ENCODE results near the gene KSR1. TPM values are rescaled to one million over a fixed set of nuclear protein-coding genes. Genes with fewer than 3 reads are reported as not detected.

Gene KSR1
- total and polyA plus RNA-seq, 2 of the 8 experiments (the other 6 are each of a cell fraction or from before 2014, with no cell fraction given), result 14.1 to 34.7 TPM

- Histone ChIP-seq H3K4me1 (replicated peaks in 1 of 4; ENCODE audit: control insufficient read depth in 3 of 4, insufficient read depth in 4 of 4, low read length in 3 of 4) (peaks cover 12 to 28% (median 24%) of the 10 kb centered on the region in 4 experiments), H2BK20ac (ENCODE audit: low read length) (peak overlapping the region; percentile 27; the same call in 1 of the 2 replicates), H2AK5ac (ENCODE audit: low read depth, low read length) (no peak overlapping the region), H4K91ac (replicated peaks; ENCODE audit: insufficient read length, low read length) (peak overlapping the region; percentile 54), H4K20me1 (replicated peaks in 1 of 2; ENCODE audit: control insufficient read depth in 1 of 2, insufficient read depth in 2 of 2, low read length in 2 of 2) (peaks cover 0 to 5% of the 10 kb centered on the region in 2 experiments), H3K79me2 (ENCODE audit: control insufficient read depth in 1 of 2, insufficient read depth in 2 of 2, low read length in 2 of 2) (peaks cover 0 to 93% of the 10 kb centered on the region in 2 experiments; a peak in 3 of 4 replicates), H3K4me2 (ENCODE audit: insufficient read depth in 1 of 2, low read depth in 2 of 2, low read length in 2 of 2) (no peak overlapping the region), H2BK15ac (ENCODE audit: low read length) (peak overlapping the region; percentile 88; the same call in 1 of the 2 replicates), H3K18ac (ENCODE audit: extremely low read depth, low read length) (no peak overlapping the region), H3K4me3 (ENCODE audit: extremely low read depth in 1 of 4, insufficient read depth in 2 of 4, low read depth in 3 of 4, low read length in 4 of 4) (no peak overlapping the region), H4K5ac (ENCODE audit: insufficient read length, low read depth, low read length) (no peak overlapping the region), H4K8ac (ENCODE audit: extremely low read depth, insufficient read depth, low read length) (no peak overlapping the region), H3K36me3 (ENCODE audit: control insufficient read depth in 2 of 4, insufficient read depth in 4 of 4, low read length in 3 of 4) (no peaks in the 10 kb centered on the region), H3K23me2 (ENCODE audit: low read depth, low read length) (no peaks in the 10 kb centered on the region), H3K27ac (ENCODE audit: low read depth, low read length) (no peak overlapping the region), H3K79me1 (ENCODE audit: low read depth, low read length) (peaks cover 16% of the 10 kb centered on the region), H3K4ac (replicated peaks; ENCODE audit: insufficient read length, low read depth, low read length) (no peak overlapping the region), H3K23ac (ENCODE audit: insufficient read length) (no peak overlapping the region), H2AFZ (ENCODE audit: low read length) (no peak overlapping the region), H2BK12ac (ENCODE audit: low read depth, low read length) (peak overlapping the region; percentile 51; the same call in 1 of the 2 replicates), H3K27me3 (replicated peaks in 1 of 4; ENCODE audit: control insufficient read depth in 3 of 4, extremely low read depth in 1 of 4, insufficient read depth in 3 of 4, low read length in 3 of 4) (no peaks in the 10 kb centered on the region), H3K14ac (ENCODE audit: insufficient read length) (no peak overlapping the region), H2BK120ac (replicated peaks; ENCODE audit: low read depth, low read length) (no peak overlapping the region), H3K9ac (replicated peaks in 1 of 4; ENCODE audit: extremely low read depth in 1 of 4, low read depth in 3 of 4, low read length in 3 of 4) (no peak overlapping the region), H3K56ac (replicated peaks; ENCODE audit: insufficient read length, low read depth, low read length) (no peak overlapping the region), H2BK5ac (ENCODE audit: low read depth, low read length) (0 out of 2 replicates have a peak overlapping the region, but pooled peaks have one; percentile 11), H3K9me3 (ENCODE audit: insufficient read depth in 2 of 2, low read depth in 1 of 2, low read length in 1 of 2) (no peaks in the 10 kb centered on the region)
- POLR2A ChIA-PET (ENCODE audit: partially characterized antibody), result no interaction called here
- FAIRE-seq (no peak), DNase-seq (ENCODE audit: low read depth in 1 of 2, low spot score in 2 of 2) (no peak)
- WGBS, 2 experiments (ENCODE audit: extremely low coverage in 1 of 2, insufficient coverage in 1 of 2, insufficient read length in 1 of 2, insufficient replicate concordance in 2 of 2, low coverage in 1 of 2, low lambda C conversion rate in 2 of 2, missing lambda C conversion rate in 1 of 2), result 73% methylated on average over 8 of the region's 8 CpGs; no CpG with 5 or more reads in 1 of the 2 experiments
- CTCF ChIA-PET (ENCODE audit: partially characterized antibody), result interaction anchor here (0.9 to 4.3 kb wide), 11 partner anchors 13 to 177 kb away, joined by 3 to 23 read pairs (median 4); no protein-coding TSS in a partner anchor
- TF ChIP-seq TAF7 (optimal IDR thresholded peaks at IDR 0.05; ENCODE audit: borderline replicate concordance, low read depth, low read length) (no peak), KDM1A (IDR thresholded peaks at IDR 0.05; ENCODE audit: borderline replicate concordance, low read length) (peak; percentile 46; the same call in 1 of the 2 replicates)
Measured at GRCh38 chr17:27473748-27474609, 17.7 kb downstream of the KSR1 start.

Data from H1 (cell line).